ENCODE measurements around the gene SLC35A3.
"Not testable (repeated sequence)": the region's sequence is repeated elsewhere in the genome, so short reads cannot be mapped to it uniquely, and the experiment has no call there.

The SLC35A3 gene

DNA sequence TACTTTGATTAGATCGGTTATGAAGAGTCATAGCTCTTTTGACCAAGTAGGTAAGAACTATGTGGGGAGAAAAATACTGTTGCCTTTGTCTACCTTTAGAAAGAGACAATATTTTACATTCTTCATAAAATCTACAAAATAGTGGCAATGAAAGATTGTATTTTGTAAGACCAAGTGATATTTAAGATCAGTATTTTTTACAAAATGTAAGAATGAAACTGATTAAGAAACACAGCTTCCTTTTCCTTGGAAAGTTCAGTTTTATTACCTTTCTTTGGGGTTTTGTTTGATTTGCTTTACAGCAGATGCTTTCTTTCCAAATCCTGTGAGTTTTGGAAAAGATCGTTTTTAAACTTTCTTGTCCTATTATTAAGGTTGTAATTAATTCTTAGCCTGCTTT lies 69.8 kb downstream of the SLC35A3 start:
- H3K4me3 ChIP-seq (ENCODE audit: low read depth, low read length): no peak overlapping the region
- TF ChIP-seq, protein P1, sequence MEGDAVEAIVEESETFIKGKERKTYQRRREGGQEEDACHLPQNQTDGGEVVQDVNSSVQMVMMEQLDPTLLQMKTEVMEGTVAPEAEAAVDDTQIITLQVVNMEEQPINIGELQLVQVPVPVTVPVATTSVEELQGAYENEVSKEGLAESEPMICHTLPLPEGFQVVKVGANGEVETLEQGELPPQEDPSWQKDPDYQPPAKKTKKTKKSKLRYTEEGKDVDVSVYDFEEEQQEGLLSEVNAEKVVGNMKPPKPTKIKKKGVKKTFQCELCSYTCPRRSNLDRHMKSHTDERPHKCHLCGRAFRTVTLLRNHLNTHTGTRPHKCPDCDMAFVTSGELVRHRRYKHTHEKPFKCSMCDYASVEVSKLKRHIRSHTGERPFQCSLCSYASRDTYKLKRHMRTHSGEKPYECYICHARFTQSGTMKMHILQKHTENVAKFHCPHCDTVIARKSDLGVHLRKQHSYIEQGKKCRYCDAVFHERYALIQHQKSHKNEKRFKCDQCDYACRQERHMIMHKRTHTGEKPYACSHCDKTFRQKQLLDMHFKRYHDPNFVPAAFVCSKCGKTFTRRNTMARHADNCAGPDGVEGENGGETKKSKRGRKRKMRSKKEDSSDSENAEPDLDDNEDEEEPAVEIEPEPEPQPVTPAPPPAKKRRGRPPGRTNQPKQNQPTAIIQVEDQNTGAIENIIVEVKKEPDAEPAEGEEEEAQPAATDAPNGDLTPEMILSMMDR (IDR thresholded peaks at IDR 0.05; ENCODE audit: borderline replicate concordance, insufficient read depth, low read depth, low read length): no peak

DNA sequence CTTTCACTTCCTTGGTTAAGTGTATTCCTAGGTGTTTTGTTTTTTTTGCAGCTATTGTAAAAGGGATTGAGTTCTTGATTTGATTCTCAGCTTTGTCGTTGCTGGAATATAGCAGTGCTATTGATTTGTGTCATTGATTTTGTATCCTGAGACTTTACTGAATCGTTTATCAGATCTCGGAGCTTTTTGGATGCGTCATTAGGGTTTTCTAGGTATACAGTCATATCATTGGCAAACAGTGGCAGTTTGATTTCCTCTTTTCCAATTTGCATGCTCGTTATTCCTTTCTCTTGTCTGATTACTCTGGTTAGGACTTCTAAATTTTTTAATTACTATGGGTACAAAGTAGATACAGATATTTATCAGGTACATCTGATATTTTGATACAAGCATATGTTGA lies 75.4 kb downstream of the SLC35A3 start:
- no peak overlapping the region for H3K4me3 ChIP-seq (ENCODE audit: low read depth, low read length)
- TF ChIP-seq, protein P1 (IDR thresholded peaks at IDR 0.05; ENCODE audit: borderline replicate concordance, insufficient read depth, low read depth, low read length): no peak

DNA sequence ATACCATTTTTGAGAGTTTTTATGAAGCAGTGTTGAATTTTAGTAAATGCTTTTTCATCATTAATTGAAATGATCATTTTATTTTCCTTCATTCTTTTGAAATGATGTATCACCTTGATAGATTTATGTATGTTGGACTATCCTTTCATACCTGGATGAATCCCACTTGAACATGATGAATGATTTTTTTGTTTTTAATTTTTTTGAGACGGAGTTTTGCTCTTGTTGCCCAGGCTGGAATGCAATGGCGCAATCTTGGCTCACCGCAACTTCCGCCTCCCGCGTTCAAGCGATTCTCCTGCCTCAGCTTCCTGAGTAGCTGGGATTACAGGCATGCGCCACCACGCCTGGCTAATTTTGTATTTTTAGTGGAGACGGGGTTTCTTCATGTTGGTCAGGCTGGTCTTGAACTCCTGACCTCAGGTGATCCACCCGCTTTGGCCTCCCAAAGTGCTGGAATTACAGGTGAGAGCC lies 77.5 kb downstream of the SLC35A3 start:
- H3K4me3 ChIP-seq (ENCODE audit: low read depth, low read length): not testable (repeated sequence)

DNA sequence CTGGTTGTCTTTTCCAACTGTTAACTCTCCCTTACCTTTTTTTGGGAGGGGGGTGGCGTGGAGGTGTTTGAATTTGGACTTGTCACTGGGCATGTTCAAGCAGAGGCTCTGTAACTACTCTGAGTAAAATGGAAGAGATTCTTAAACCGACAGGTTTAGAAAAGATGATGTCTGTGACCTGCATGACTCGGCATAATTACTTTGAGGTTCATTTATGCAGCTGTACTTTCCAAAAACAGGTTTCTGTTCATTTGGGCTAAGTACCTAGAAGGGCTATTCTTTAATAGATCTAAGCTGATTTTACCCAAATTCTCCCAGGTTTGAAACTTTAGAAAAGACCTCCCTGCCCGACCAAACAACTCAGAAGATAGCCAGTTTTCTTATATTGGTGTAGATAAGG lies 80.3 kb downstream of the SLC35A3 start:
- TF ChIP-seq, protein P1 (IDR thresholded peaks at IDR 0.05; ENCODE audit: borderline replicate concordance, insufficient read depth, low read depth, low read length): no peak
- no peak overlapping the region for H3K4me3 ChIP-seq (ENCODE audit: low read depth, low read length)

DNA sequence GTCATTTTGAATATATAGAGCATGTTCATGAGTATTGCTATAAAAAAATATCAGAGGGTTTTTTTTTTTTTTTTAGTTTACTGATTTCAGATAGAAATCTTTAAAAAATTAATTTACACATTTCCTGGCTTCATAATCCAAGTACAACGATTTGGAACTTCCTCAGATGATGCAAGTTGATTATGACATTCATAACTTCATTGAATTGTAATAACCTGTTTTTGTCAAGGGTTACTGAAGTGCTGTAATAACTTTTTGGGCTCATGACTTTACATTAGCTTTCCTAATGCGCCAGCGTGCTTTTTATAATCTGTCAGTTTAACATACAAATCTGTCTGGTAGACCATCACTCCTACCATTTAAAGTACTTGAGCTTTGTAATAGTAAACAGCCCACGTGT lies 81.6 kb downstream of the SLC35A3 start:
- TF ChIP-seq, protein P1 (IDR thresholded peaks at IDR 0.05; ENCODE audit: borderline replicate concordance, insufficient read depth, low read depth, low read length): no peak
- no peak overlapping the region for H3K4me3 ChIP-seq (ENCODE audit: low read depth, low read length)

DNA sequence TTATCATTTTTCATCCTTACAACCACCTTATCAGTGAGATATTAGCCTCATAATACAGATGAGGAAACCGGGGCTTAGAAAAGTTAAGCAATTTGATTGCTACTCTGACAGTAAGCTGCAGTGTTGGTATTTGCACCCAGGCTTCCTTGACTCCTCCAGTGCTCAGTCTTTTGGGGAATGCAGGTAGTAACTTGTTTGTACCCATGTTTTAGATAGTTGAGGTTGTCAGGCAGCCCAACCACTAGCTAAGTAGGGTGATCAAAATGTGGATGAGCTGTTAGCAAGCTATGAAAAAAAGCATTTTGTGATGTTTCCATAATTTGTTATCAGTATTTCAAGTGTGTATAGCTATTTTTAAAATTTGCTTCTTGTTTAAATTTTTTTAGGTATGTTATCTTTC lies 82.1 kb downstream of the SLC35A3 start:
- H3K4me3 ChIP-seq (ENCODE audit: low read depth, low read length): no peak overlapping the region
- TF ChIP-seq, protein P1 (IDR thresholded peaks at IDR 0.05; ENCODE audit: borderline replicate concordance, insufficient read depth, low read depth, low read length): no peak

DNA sequence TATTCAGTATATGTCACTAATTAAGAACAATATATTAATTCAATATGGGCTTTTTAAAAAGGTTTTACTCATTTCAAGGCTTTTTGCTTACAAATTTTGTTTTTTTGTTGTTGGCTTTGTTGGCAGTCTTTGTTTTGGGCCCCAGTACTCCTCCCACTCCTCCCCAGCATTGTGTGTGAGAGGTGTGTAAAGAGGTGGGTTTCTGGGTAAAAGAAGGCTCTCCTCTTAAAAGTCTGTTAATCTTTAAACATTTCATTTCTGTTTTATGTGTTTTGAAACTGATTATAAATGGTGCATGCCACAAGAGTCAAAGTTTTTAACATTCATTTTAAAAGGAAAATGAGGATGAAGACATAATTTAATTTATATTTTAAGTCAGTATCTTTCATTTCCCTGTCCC lies 83.3 kb downstream of the SLC35A3 start:
- TF ChIP-seq, protein P1 (IDR thresholded peaks at IDR 0.05; ENCODE audit: borderline replicate concordance, insufficient read depth, low read depth, low read length): no peak
- no peak overlapping the region for H3K4me3 ChIP-seq (ENCODE audit: low read depth, low read length)

DNA sequence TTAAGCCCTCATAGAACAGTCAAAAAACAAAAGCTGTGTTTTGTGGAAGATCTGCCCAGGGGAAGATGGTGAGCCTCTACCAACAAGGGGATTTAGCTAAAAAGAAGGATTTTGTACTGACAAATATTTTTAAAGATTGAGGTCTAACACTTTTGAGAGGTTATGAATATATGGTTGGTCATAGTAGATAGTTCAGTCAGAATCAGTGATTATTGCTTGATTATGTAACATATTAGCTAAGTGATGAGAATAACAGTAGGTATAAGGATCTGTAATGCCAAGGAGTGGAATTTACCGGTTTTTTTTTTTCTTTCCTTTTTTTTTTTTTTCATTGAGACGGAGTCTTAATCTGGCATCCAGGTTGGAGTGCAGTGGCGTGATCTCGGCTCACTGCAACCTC lies 83.9 kb downstream of the SLC35A3 start:
- no peak overlapping the region for H3K4me3 ChIP-seq (ENCODE audit: low read depth, low read length)
- TF ChIP-seq, protein P1 (IDR thresholded peaks at IDR 0.05; ENCODE audit: borderline replicate concordance, insufficient read depth, low read depth, low read length): no peak
